K562 (cell line): ENCODE results near the gene NINJ1. TPM values are rescaled to one million over a fixed set of nuclear protein-coding genes. Genes with fewer than 3 reads are reported as not detected.
A peak's percentile ranks its signal among the peaks of the same experiment; 100 is the strongest.

Experiments
- BCLAF1 ChIP-seq, 2 experiments: fragments of 450-650 bp in 1 of 2; IDR thresholded peaks; 2 replicates each; pipeline ENCODE4 v1.6.1; 2011 to 2017; ENCODE audit warnings: low read depth in 2 of 2, antibody characterized with exemption in 1 of 2, borderline replicate concordance in 1 of 2, low read length in 1 of 2, mild to moderate bottlenecking in 1 of 2, mixed read lengths in 1 of 2; ENCODE audit not compliant: control insufficient read depth in 1 of 2
- CTCFL ChIP-seq: IDR thresholded peaks from 2 replicates; pipeline ENCODE4 v1.6.1; 2011; ENCODE audit warnings: borderline replicate concordance, low read depth, mild to moderate bottlenecking, moderate library complexity, low read length; ENCODE audit not compliant: insufficient read depth, poor library complexity, severe bottlenecking
- HOMEZ ChIP-seq: fragments of 250-450 bp; sonication (Bioruptor Pico); IDR thresholded peaks from 2 replicates; pipeline ENCODE4 v1.4.0; 2020; ENCODE audit warnings: mild to moderate bottlenecking, moderate library complexity
- MCM3 ChIP-seq: fragments of 450-650 bp; IDR thresholded peaks from 2 replicates; pipeline ENCODE4 v1.6.1; 2016
- STAT5B ChIP-seq: fragments of 250-450 bp; sonication (Bioruptor Pico); IDR thresholded peaks from 2 replicates; pipeline ENCODE4 v1.8.0; 2021; ENCODE audit warnings: mild to moderate bottlenecking, inconsistent platforms
- TCF15 ChIP-seq: fragments of 250-450 bp; sonication (Bioruptor Pico); IDR thresholded peaks from 2 replicates; pipeline ENCODE4 v1.8.0; 2022; ENCODE audit warnings: moderate library complexity, mild to moderate bottlenecking, inconsistent platforms
- TRIM24 ChIP-seq, 2 experiments: fragments of 450-650 bp; IDR thresholded peaks; 2 replicates each; pipeline ENCODE4 v1.6.1; 2016
- ZBTB11 ChIP-seq, 3 experiments: fragments of 200-800 bp in 1 of 3; fragments of 250-450 bp in 1 of 3; fragments of 450-650 bp in 1 of 3; sonication (Bioruptor Pico) in 1 of 3; sonication (Bioruptor generic) in 1 of 3; formaldehyde crosslinking in 1 of 3; IDR thresholded peaks; 2 replicates each; pipeline versions ENCODE4 v1.6.1 to v1.8.0; 2016 to 2022; ENCODE audit warnings: mild to moderate bottlenecking in 2 of 3, missing genetic modification characterization in 2 of 3, missing compliant biosample characterization in 1 of 3, moderate library complexity in 1 of 3
- ZBTB49 ChIP-seq: sonication (generic); formaldehyde crosslinking; IDR thresholded peaks from 2 replicates; pipeline ENCODE4 v1.8.0; 2022; ENCODE audit warnings: missing genetic modification reagents, mild to moderate bottlenecking, borderline replicate concordance
- ZKSCAN8 ChIP-seq: fragments of 200-800 bp; sonication (Bioruptor generic); IDR thresholded peaks from 2 replicates; pipeline ENCODE4 v1.6.1; 2016; ENCODE audit warnings: missing genetic modification characterization, missing compliant biosample characterization
- ZNF212 ChIP-seq: fragments of 450-650 bp; formaldehyde crosslinking; IDR thresholded peaks from 2 replicates; pipeline ENCODE4 v1.4.0; 2020; ENCODE audit warnings: mild to moderate bottlenecking
- polyA plus RNA-seq, 8 experiments: library from polyadenylated mRNA; depleted of rRNA in 4 of 8; stranded (reverse) in 5 of 8; unstranded in 3 of 8; fragments of >200 nt; fragmentation: Nextera tagmentation in 2 of 8; fragmentation: Illumina TruSeq in 1 of 8; extraction: Ambion mirVana in 2 of 8; extraction: Trizol in 1 of 8; gene quantifications; 2 replicates each; pipeline versions ENCODE4 v1.2.1 to v1.2.3, GENCODE V29; 2011 to 2014; ENCODE audit warnings: inconsistent platforms in 1 of 8, missing spikeins in 1 of 8
- total RNA-seq, 7 experiments: library from RNA; depleted of rRNA in 6 of 7; stranded (reverse); fragments of >200 nt in 6 of 7; fragmentation: Illumina TruSeq in 2 of 7; extraction: Trizol in 2 of 7; gene quantifications; 2 replicates each; pipeline versions ENCODE4 v1.2.1 to v1.2.3, GENCODE V29; 2011 to 2021; ENCODE audit warnings: low replicate concordance in 1 of 7

NINJ1 gene
- total and polyA plus RNA-seq, 9 of the 15 experiments (the other 6 are each of a cell fraction or from before 2014, with no cell fraction given): 0.13 to 8.4 (median 4.9) TPM

- TF ChIP-seq HOMEZ (CRISPR knock-in tag) (no peak), ZBTB49 (CRISPR knock-in tag) (no peak), STAT5B (CRISPR knock-in tag) (no peak), TRIM24 (IDR thresholded peaks at IDR 0.05) (no peak), ZKSCAN8 (CRISPR knock-in tag) (no peak), TCF15 (CRISPR knock-in tag) (no peak), ZNF212 (no peak), CTCFL (no peak), BCLAF1 (IDR thresholded peaks at IDR 0.05; ENCODE audit: borderline replicate concordance in 1 of 2, control insufficient read depth in 1 of 2, low read depth in 2 of 2, low read length in 1 of 2) (no peak), ZBTB11 (CRISPR knock-in tag; IDR thresholded peaks at IDR 0.05) (peak in 1 of 3 experiments; percentile 50; a peak in 1 of 6 replicates), MCM3 (no peak)
Observed at GRCh38 chr9:93095205-93096130, 38.6 kb downstream of the NINJ1 start (continued).
